Measurements from ENCODE around the gene PDGFB.

PDGFB gene

GRCh38 chr22:39289975-39290720, 45.4 kb upstream of the PDGFB start:
- no peak for TF ChIP-seq EZH2 (optimal IDR thresholded peaks at IDR 0.05; ENCODE audit: low read depth, low read length)
- no peak for TF ChIP-seq EZH2phosphoT487 (IDR thresholded peaks at IDR 0.05; ENCODE audit: low read length)
- TF ChIP-seq, protein P1, sequence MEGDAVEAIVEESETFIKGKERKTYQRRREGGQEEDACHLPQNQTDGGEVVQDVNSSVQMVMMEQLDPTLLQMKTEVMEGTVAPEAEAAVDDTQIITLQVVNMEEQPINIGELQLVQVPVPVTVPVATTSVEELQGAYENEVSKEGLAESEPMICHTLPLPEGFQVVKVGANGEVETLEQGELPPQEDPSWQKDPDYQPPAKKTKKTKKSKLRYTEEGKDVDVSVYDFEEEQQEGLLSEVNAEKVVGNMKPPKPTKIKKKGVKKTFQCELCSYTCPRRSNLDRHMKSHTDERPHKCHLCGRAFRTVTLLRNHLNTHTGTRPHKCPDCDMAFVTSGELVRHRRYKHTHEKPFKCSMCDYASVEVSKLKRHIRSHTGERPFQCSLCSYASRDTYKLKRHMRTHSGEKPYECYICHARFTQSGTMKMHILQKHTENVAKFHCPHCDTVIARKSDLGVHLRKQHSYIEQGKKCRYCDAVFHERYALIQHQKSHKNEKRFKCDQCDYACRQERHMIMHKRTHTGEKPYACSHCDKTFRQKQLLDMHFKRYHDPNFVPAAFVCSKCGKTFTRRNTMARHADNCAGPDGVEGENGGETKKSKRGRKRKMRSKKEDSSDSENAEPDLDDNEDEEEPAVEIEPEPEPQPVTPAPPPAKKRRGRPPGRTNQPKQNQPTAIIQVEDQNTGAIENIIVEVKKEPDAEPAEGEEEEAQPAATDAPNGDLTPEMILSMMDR (IDR thresholded peaks at IDR 0.05; ENCODE audit: low read length): no peak
- Histone ChIP-seq H3K4me3 (ENCODE audit: low read length) (no peak overlapping the region), H3K9ac (ENCODE audit: low read length) (no peak overlapping the region), H3K79me2 (ENCODE audit: low read length) (no peaks in the 10 kb centered on the region), H3K9me2 (replicated peaks; ENCODE audit: insufficient read depth, low read length) (no peaks in the 10 kb centered on the region), H3F3A (ENCODE audit: insufficient read depth, low read length) (no peaks in the 10 kb centered on the region), H3K4me2 (ENCODE audit: low read depth, low read length) (no peak overlapping the region), H3K36me3 (replicated peaks; ENCODE audit: insufficient read depth, low read length) (no peaks in the 10 kb centered on the region), H3K27me3 (replicated peaks; ENCODE audit: insufficient read depth, low read length) (no peaks in the 10 kb centered on the region), H3K27ac (ENCODE audit: low read length) (no peak overlapping the region), H4K20me1 (ENCODE audit: insufficient read depth, low read length) (no peaks in the 10 kb centered on the region), H3K4me1 (ENCODE audit: low read length) (0 out of 2 replicates have a peak, but pooled peaks cover 7% of the 10 kb centered on the region), H3K9me3 (replicated peaks; ENCODE audit: insufficient read depth, low read length) (no peaks in the 10 kb centered on the region), H2AFZ (ENCODE audit: low read length) (no peak overlapping the region)
- DNase-seq: no peak

GRCh38 chr22:39289533-39289932, 44.8 kb upstream of the PDGFB start:
- Histone ChIP-seq H3F3A (ENCODE audit: insufficient read depth, low read length) (no peaks in the 10 kb centered on the region), H3K36me3 (replicated peaks; ENCODE audit: insufficient read depth, low read length) (no peaks in the 10 kb centered on the region), H3K27me3 (replicated peaks; ENCODE audit: insufficient read depth, low read length) (no peaks in the 10 kb centered on the region), H3K9me3 (replicated peaks; ENCODE audit: insufficient read depth, low read length) (no peaks in the 10 kb centered on the region), H3K27ac (ENCODE audit: low read length) (no peak overlapping the region), H3K9me2 (replicated peaks; ENCODE audit: insufficient read depth, low read length) (no peaks in the 10 kb centered on the region), H3K4me3 (ENCODE audit: low read length) (no peak overlapping the region), H3K4me2 (ENCODE audit: low read depth, low read length) (no peak overlapping the region), H3K9ac (ENCODE audit: low read length) (no peak overlapping the region), H3K4me1 (ENCODE audit: low read length) (0 out of 2 replicates have a peak, but pooled peaks cover 7% of the 10 kb centered on the region), H4K20me1 (ENCODE audit: insufficient read depth, low read length) (no peaks in the 10 kb centered on the region), H2AFZ (ENCODE audit: low read length) (no peak overlapping the region), H3K79me2 (ENCODE audit: low read length) (no peaks in the 10 kb centered on the region)
- DNase-seq: no peak
- TF ChIP-seq, protein P1 (IDR thresholded peaks at IDR 0.05; ENCODE audit: low read length): no peak
- TF ChIP-seq EZH2phosphoT487 (IDR thresholded peaks at IDR 0.05; ENCODE audit: low read length) (no peak), EZH2 (optimal IDR thresholded peaks at IDR 0.05; ENCODE audit: low read depth, low read length) (no peak)

DNA sequence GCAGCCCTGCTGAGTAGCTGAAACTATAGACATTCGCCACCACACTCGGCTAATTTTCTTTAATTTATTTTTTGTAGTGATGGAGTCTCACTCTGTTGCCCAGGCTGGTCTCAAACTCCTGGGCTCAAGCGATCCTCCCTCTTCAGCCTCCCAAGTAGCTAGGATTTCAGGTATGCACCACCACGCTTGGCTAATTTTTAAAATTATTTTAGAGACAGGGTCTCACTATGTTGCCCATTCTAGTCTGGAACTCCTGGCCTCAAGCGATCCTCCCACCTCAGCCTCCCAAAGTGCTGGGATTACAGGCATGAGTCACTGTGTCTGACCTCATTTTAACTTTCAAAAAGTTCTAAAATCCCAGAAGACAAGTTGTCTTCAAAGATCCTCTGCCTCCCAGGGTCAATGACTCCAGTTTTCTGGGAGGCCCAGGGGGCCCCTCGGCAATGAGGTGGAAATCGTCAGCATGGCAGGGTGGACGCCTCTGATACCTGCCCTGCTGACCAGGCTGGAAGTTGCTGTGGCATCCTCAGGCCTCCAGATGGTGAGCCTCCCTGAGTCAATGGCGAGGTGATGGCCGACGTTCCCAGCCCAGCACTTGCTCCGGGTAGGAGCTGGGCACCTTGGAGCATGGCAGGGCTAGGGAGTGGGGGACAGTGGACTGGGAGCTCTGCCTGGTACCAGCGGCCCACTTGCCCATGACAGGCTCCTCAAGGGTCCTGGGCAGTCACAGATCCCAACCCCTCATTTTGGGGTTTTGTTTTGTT, 43.5 kb upstream of the PDGFB start:
- TF ChIP-seq, protein P1 (IDR thresholded peaks at IDR 0.05; ENCODE audit: low read length): no peak
- no peak for TF ChIP-seq EZH2phosphoT487 (IDR thresholded peaks at IDR 0.05; ENCODE audit: low read length)
- TF ChIP-seq EZH2 (optimal IDR thresholded peaks at IDR 0.05; ENCODE audit: low read depth, low read length): no peak
- H3K9me2 ChIP-seq (replicated peaks; ENCODE audit: insufficient read depth, low read length): no peaks in the 10 kb centered on the region
- H3K27me3 ChIP-seq (replicated peaks; ENCODE audit: insufficient read depth, low read length): no peaks in the 10 kb centered on the region
- H2AFZ ChIP-seq (ENCODE audit: low read length): no peak overlapping the region
- no peaks in the 10 kb centered on the region for H3F3A ChIP-seq (ENCODE audit: insufficient read depth, low read length)
- no peak for DNase-seq
- no peaks in the 10 kb centered on the region for H3K79me2 ChIP-seq (ENCODE audit: low read length)
- H3K4me1 ChIP-seq (ENCODE audit: low read length): 0 out of 2 replicates have a peak, but pooled peaks cover 7% of the 10 kb centered on the region
- H3K36me3 ChIP-seq (replicated peaks; ENCODE audit: insufficient read depth, low read length): no peaks in the 10 kb centered on the region
- H3K27ac ChIP-seq (ENCODE audit: low read length): no peak overlapping the region
- H3K9me3 ChIP-seq (replicated peaks; ENCODE audit: insufficient read depth, low read length): no peaks in the 10 kb centered on the region
- no peak overlapping the region for H3K9ac ChIP-seq (ENCODE audit: low read length)
- no peak overlapping the region for H3K4me3 ChIP-seq (ENCODE audit: low read length)
- no peaks in the 10 kb centered on the region for H4K20me1 ChIP-seq (ENCODE audit: insufficient read depth, low read length)
- H3K4me2 ChIP-seq (ENCODE audit: low read depth, low read length): no peak overlapping the region

Data from MM.1S (cell line).